ENCODE measurements around the gene ARAP1. TPM values are rescaled to one million over a fixed set of nuclear protein-coding genes. Genes with fewer than 3 reads are reported as not detected.

Gene ARAP1
- total RNA-seq, 1 experiment from 2014 or later, result 53.0 TPM

- CTCF ChIA-PET, result interaction anchor here (1.0 to 1.9 kb wide), 3 partner anchors 31 to 172 kb away, joined by 3 to 10 read pairs (median 7); no protein-coding TSS in a partner anchor
- H3K27me3 Mint-ChIP-seq (ENCODE audit: unreplicated experiment), result peaks cover 2% of the 10 kb centered on the region
- peaks cover 9% of the 10 kb centered on the region for H3K4me1 Mint-ChIP-seq (ENCODE audit: low read depth, unreplicated experiment)
- peak; percentile 75 for DNase-seq
- no peaks in the 10 kb centered on the region for H3K9me3 Mint-ChIP-seq (ENCODE audit: low read depth, unreplicated experiment)
- H3K27ac Mint-ChIP-seq (ENCODE audit: unreplicated experiment), result peak overlapping the region; percentile 59
- no TSS peak for BruUV-seq (replicated peaks)
- no peak overlapping the region for H3K4me3 Mint-ChIP-seq (ENCODE audit: low read depth, unreplicated experiment)
- H3K36me3 Mint-ChIP-seq (ENCODE audit: insufficient read depth, unreplicated experiment), result peaks cover 6% of the 10 kb centered on the region
- intact Hi-C loops (cut with micrococcal nuclease; ENCODE audit: unreplicated experiment), result loop anchor here (5.0 kb wide), 1 partner anchor 36 kb away; no protein-coding TSS in a partner anchor
- peak; percentile 93 for TF ChIP-seq CTCF (IDR thresholded peaks at IDR 0.05; ENCODE audit: unreplicated experiment)
These were observed 109.2 kb downstream of the ARAP1 start for GRCh38 chr11:72642884-72643522.

- DNase-seq, result peak; percentile 47
- H3K4me3 Mint-ChIP-seq (ENCODE audit: low read depth, unreplicated experiment), result no peak overlapping the region
- BruUV-seq (replicated peaks), result no TSS peak
- intact Hi-C loops (cut with micrococcal nuclease; ENCODE audit: unreplicated experiment), result loop anchor here (5.0 kb wide), 1 partner anchor 35 kb away; no protein-coding TSS in a partner anchor
- H3K27me3 Mint-ChIP-seq (ENCODE audit: unreplicated experiment), result peaks cover 9% of the 10 kb centered on the region
- no peak for TF ChIP-seq CTCF (IDR thresholded peaks at IDR 0.05; ENCODE audit: unreplicated experiment)
- H3K4me1 Mint-ChIP-seq (ENCODE audit: low read depth, unreplicated experiment), result peaks cover 14% of the 10 kb centered on the region
- peaks cover 6% of the 10 kb centered on the region for H3K36me3 Mint-ChIP-seq (ENCODE audit: insufficient read depth, unreplicated experiment)
- CTCF ChIA-PET, result interaction anchor here (0.7 to 1.4 kb wide), 3 partner anchors 30 to 57 kb away, joined by 4 to 7 read pairs (median 5); no protein-coding TSS in a partner anchor
- no peaks in the 10 kb centered on the region for H3K9me3 Mint-ChIP-seq (ENCODE audit: low read depth, unreplicated experiment)
- no peak overlapping the region for H3K27ac Mint-ChIP-seq (ENCODE audit: unreplicated experiment)
These were observed 109.9 kb downstream of the ARAP1 start for GRCh38 chr11:72642043-72642883.

GRCh38 chr11:72641522-72642042 lies 110.6 kb downstream of the ARAP1 start:
- intact Hi-C loops (cut with micrococcal nuclease; ENCODE audit: unreplicated experiment), result loop anchor here (5.0 kb wide), 1 partner anchor 34 kb away; no protein-coding TSS in a partner anchor
- CTCF ChIA-PET, result interaction anchor here (0.7 to 1.4 kb wide), 3 partner anchors 29 to 56 kb away, joined by 4 to 7 read pairs (median 5); no protein-coding TSS in a partner anchor
- no peak for TF ChIP-seq CTCF (IDR thresholded peaks at IDR 0.05; ENCODE audit: unreplicated experiment)
- H3K27me3 Mint-ChIP-seq (ENCODE audit: unreplicated experiment), result peaks cover 16% of the 10 kb centered on the region
- peaks cover 6% of the 10 kb centered on the region for H3K36me3 Mint-ChIP-seq (ENCODE audit: insufficient read depth, unreplicated experiment)
- DNase-seq, result no peak
- H3K4me1 Mint-ChIP-seq (ENCODE audit: low read depth, unreplicated experiment), result peaks cover 20% of the 10 kb centered on the region
- no peak overlapping the region for H3K27ac Mint-ChIP-seq (ENCODE audit: unreplicated experiment)
- H3K9me3 Mint-ChIP-seq (ENCODE audit: low read depth, unreplicated experiment), result no peaks in the 10 kb centered on the region
- no peak overlapping the region for H3K4me3 Mint-ChIP-seq (ENCODE audit: low read depth, unreplicated experiment)
- BruUV-seq (replicated peaks), result no TSS peak
